CD4-positive, alpha-beta T cell treated with Interleukin-6 for 4 hours (primary cell): Measurements from ENCODE around the gene FBXW7.
A peak's percentile ranks its signal among the peaks of the same experiment; 100 is the strongest.

Experiments used
- DNase-seq: peaks from one replicate; pipeline ENCODE4 v3.0.0-alpha.2; 2020; ENCODE audit warnings: mixed read lengths

The FBXW7 gene

DNA sequence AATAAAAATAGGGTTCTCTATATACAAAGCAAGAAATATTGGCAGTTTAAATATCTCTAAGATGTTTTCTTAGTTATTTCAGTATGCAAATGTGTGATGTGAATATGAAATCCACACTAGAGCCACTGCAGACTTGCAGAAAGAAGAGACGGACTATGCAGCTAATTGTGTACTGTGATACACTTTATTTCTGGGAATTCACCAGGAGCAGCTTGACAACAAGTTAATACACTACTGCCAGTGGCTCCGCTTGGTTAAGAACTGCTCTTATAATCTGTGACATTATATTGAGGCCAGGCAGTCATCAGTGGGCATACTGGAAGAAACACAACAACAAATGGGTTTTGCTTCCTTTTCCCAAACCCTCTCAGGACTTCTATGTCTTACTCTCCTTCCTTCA is 172.0 kb downstream of the FBXW7 start:
- no peak for DNase-seq

DNA sequence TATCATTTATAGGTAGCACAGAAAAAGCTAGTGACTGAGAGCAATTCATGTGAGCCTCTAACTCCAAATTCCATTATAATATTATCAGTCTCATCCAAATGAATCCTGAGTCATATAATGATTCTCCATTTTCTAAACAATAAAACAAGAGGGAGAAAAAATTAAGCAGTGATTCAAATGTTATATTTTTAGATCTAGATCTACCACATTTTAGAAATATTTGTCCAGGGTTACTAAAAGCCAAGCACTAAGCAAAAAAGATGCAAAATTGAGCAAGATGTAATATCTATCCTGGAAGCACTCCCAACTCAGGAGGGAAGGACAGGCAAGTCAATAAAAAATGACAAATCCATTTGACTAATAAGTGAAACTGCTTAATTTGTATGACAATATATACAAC is 172.8 kb downstream of the FBXW7 start:
- no peak for DNase-seq

- DNase-seq = no peak
Observed at GRCh38 chr4:152360045-152360410, 175.9 kb downstream of the FBXW7 start.

GRCh38 chr4:152359208-152360044 is 176.5 kb downstream of the FBXW7 start:
- DNase-seq = no peak

DNA sequence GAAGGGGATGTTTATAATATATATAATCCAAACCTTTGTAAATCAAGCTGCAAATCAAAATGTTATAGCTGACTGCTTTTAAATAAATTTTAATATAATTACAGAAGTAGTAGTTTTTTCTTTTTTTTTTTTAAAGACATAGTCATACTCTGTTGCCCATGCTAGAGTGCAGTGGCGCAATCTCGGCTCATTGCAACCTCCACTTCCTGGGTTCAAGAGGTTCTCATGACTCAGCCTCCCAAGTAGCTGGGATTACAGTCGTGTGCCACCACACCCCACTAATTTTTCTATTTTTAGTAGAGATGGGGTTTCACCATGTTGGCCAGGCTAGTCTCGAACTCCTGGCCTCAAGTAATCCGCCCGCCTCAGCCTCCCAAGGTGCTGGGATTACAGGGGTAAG is 178.7 kb downstream of the FBXW7 start:
- DNase-seq = no peak

- DNase-seq = no peak
Observed at GRCh38 chr4:152356428-152357034, 179.4 kb downstream of the FBXW7 start.

DNA sequence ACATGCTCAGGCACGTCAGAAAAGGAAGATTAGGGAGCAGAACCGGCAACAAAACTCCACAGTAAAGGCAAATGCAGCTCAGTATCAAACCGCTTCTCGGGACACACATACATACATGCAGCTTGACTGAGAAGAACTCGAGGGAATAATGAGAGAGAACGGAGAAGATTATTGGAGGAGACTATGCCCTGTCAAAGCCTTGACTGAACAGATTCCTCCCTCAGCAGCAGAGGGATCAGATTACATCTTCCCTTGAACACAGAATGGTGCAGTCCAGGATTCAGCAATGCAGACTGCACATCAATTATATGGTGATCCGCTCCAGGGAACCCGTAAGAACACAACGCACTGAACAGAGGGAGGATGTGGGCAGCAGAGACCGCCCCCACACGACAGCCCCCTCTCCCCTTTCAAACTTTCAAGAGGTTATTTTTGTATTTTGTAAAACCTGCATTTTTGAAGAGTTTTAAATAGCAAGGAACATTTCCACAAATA is 183.2 kb downstream of the FBXW7 start:
- peak; percentile 35 for DNase-seq

DNA sequence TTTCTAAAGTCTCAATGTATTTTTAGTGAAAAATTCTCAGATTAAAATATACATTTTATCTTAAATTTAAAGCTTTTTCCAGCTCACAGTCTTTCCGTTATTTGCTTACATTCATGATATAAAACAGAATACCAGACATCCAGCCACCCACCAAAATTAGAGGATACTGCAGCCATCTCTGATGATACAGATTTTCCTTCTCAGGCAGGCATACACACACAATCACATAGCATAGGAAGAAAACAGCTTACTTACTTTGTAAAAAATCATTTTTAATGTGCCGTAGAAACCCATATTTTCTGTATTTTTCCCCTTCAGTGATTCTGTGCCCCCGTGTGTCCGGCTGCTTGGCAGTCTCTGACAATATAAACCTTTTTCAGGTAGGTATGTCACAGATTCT is 183.7 kb downstream of the FBXW7 start:
- no peak for DNase-seq

GRCh38 chr4:152351080-152351479 is 184.8 kb downstream of the FBXW7 start:
- no peak for DNase-seq

GRCh38 chr4:152348670-152349069 is 187.2 kb downstream of the FBXW7 start:
- DNase-seq = peak; percentile 27

DNA sequence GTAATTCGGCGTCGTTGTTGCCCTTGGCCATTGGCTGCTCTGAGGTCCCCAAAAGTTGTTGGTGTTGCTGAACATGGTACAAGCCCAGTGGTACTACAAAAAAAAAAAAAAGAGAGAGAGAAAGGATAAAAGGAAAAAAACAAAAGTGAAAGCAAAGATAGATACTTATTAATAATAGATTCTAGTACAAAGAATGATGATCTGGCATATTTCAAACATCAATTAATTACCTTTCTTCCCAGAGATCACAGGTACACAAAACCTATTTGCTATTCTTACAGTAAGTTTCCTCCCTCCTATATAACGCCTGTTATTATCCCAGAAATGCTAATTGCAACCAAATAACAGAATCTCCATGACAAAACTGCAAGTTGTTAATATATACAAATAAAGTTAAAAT is 188.9 kb downstream of the FBXW7 start:
- no peak for DNase-seq

DNA sequence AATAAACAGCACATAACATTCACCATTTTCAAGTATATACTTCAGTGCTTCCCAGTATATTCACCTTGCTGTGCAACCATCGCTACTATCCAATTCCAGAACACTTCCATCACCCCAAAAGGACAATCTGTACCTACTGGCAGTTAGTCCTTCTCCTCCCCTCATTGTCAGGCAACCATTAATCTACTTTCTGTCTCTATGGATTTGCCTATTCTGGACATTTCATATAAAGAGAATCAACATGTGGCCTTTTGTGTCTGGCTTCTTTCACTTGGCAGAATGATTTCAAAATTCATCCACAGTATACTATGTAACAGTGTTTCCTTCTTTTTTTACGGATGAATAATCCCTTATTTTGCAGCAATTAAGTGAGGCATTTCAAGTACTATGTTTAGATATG is 189.4 kb downstream of the FBXW7 start:
- DNase-seq = no peak

GRCh38 chr4:152344001-152344400 is 191.9 kb downstream of the FBXW7 start:
- DNase-seq = no peak

GRCh38 chr4:152342293-152342692 is 193.6 kb downstream of the FBXW7 start:
- DNase-seq = no peak

DNA sequence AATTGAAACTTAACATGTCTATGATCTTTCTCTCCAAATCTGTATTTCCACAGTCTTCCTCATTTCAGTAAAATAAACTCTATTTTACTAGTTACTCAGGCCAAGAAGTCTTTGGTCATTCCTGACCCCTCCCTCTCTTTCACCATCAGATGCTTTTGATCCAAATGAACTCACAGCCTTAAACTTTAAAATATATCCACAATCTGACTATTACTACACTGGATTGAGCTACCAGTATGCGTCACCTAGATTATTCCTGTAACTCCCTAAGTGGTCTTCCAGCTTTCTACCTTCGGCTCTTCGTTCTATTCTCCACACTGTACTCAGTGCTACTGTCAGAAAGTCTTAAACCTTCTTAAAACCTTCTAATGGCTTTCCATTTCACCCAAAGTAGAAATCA is 195.1 kb downstream of the FBXW7 start:
- DNase-seq = no peak

- no peak for DNase-seq
Observed at GRCh38 chr4:152339576-152339975, 196.3 kb downstream of the FBXW7 start.

DNA sequence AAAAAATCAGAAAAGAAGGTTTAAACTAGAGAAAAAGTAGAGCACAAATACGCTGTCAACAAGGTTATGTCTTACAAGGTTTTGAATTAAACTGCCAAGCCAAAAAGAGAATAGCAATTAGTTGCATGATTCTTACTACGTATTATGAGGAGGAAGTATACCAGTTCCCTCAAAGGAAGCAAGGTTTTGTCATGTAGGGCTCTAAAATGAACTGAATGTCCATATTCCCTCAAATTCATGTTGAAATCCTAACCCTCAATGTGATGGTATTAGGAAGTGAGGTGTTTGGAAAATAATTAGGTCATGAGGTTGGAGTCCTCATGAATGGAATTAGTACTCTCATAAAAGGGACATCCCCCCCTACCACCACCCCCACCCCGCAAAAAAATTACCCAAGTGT is 201.0 kb downstream of the FBXW7 start:
- no peak for DNase-seq

- no peak for DNase-seq
Observed at GRCh38 chr4:152331042-152331441, 204.8 kb downstream of the FBXW7 start.

- DNase-seq = no peak
Observed at GRCh38 chr4:152328582-152328981, 207.3 kb downstream of the FBXW7 start.

- DNase-seq = peak; percentile 13
Observed at GRCh38 chr4:152327606-152328453, 208.1 kb downstream of the FBXW7 start.

- DNase-seq = no peak
Observed at GRCh38 chr4:152325831-152326230, 210.1 kb downstream of the FBXW7 start.

- DNase-seq = no peak
Observed at GRCh38 chr4:152323221-152323620, 212.7 kb downstream of the FBXW7 start.

DNA sequence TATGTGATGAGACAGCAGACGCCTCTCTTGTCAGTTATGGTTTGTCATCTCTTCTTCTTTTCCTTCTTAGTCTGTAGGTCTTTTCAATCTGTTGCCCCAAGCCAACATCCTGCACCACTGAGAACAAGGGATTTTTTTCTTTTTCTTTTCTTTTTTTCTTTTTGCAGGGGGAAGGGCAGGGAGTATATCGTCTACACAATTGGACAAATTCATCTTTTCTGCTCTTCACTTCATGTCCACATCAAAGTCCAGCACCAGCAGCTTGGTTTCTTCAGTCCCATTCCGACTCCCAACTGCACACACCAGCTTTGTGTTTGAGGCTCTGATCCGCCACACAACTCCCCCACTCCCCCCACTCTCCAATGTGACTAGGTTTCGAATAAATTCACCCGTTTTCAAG is 213.2 kb downstream of the FBXW7 start:
- DNase-seq = no peak

- DNase-seq = no peak
Observed at GRCh38 chr4:152321923-152322322, 214.0 kb downstream of the FBXW7 start.
